DND-41 (cell line): Measurements from ENCODE around the gene MAP1LC3B.

Experiments
- ATAC-seq: fragments of 200-7000 bp; cut with Tn5 transposase; 3 replicates; pipeline ENCODE4 v1.9.1; 2021; ENCODE audit warnings: low read depth; ENCODE audit not compliant: insufficient read depth
- DNase-seq: peaks from one replicate; pipeline ENCODE4 v3.0.0-alpha.2; 2020
- H2AFZ ChIP-seq: 2 replicates; pipeline ENCODE4 v1.6.0; 2012; ENCODE audit warnings: low read depth, low read length
- H3K27ac ChIP-seq: 2 replicates; pipeline ENCODE4 v1.5.1; 2012; ENCODE audit warnings: low read length, inconsistent platforms
- H3K27me3 ChIP-seq: fragments of 200-600 bp; sonication (generic); 2 replicates; pipeline ENCODE4 v1.6.0; 2012; ENCODE audit warnings: low read length, mild to moderate bottlenecking, inconsistent platforms; ENCODE audit not compliant: insufficient read depth, poor library complexity
- H3K36me3 ChIP-seq: 2 replicates; pipeline ENCODE4 v1.5.1; 2012; ENCODE audit warnings: low read length, inconsistent platforms; ENCODE audit not compliant: insufficient read depth
- H3K4me1 ChIP-seq: 2 replicates; pipeline ENCODE4 v1.5.1; 2012; ENCODE audit warnings: mild to moderate bottlenecking, low read length; ENCODE audit not compliant: insufficient read depth
- H3K4me2 ChIP-seq: 2 replicates; pipeline ENCODE4 v1.6.0; 2012; ENCODE audit warnings: mild to moderate bottlenecking, moderate library complexity, low read length, inconsistent platforms; ENCODE audit not compliant: insufficient read depth
- H3K4me3 ChIP-seq, 2 experiments: fragments of 200-600 bp in 1 of 2; shearing (Covaris generic) in 1 of 2; 2 replicates each; pipeline ENCODE4 v1.5.1; 2012 to 2016; ENCODE audit warnings: inconsistent platforms in 2 of 2, low read length in 2 of 2, mild to moderate bottlenecking in 2 of 2, low read depth in 1 of 2, moderate library complexity in 1 of 2
- H3K79me2 ChIP-seq: 2 replicates; pipeline ENCODE4 v1.6.0; 2012; ENCODE audit warnings: low read length, inconsistent platforms; ENCODE audit not compliant: insufficient read depth
- H3K9ac ChIP-seq: 2 replicates; pipeline ENCODE4 v1.6.0; 2012; ENCODE audit warnings: low read depth, mild to moderate bottlenecking, inconsistent platforms, low read length, moderate library complexity
- H3K9me3 ChIP-seq: 2 replicates; pipeline ENCODE4 v1.5.1; 2012; ENCODE audit warnings: low read length, moderate library complexity, mild to moderate bottlenecking, inconsistent platforms; ENCODE audit not compliant: insufficient read depth, severe bottlenecking
- H4K20me1 ChIP-seq: 2 replicates; pipeline ENCODE4 v1.6.0; 2012; ENCODE audit warnings: low read length; ENCODE audit not compliant: insufficient read depth
- CTCF ChIP-seq: IDR thresholded peaks from 2 replicates; pipeline ENCODE4 v1.5.1; 2012; ENCODE audit warnings: borderline replicate concordance, low read length, moderate library complexity, mild to moderate bottlenecking; ENCODE audit not compliant: poor library complexity, severe bottlenecking; ENCODE audit errors: extremely low read depth
- EZH2 ChIP-seq: IDR thresholded peaks from 3 replicates; pipeline ENCODE4 v1.6.1; 2012; ENCODE audit warnings: borderline replicate concordance, low read depth, mild to moderate bottlenecking, moderate library complexity, low read length, inconsistent platforms; ENCODE audit not compliant: severe bottlenecking

Gene MAP1LC3B

GRCh38 chr16:87391950-87392820 is at the start of gene MAP1LC3B:
MAP1LC3B (plus strand) TSS chr16:87392336; CDS start chr16:87392428, 92 bp downstream.
- peak within 1 kb of the TSS; percentile 73 for H2AFZ ChIP-seq

DNA sequence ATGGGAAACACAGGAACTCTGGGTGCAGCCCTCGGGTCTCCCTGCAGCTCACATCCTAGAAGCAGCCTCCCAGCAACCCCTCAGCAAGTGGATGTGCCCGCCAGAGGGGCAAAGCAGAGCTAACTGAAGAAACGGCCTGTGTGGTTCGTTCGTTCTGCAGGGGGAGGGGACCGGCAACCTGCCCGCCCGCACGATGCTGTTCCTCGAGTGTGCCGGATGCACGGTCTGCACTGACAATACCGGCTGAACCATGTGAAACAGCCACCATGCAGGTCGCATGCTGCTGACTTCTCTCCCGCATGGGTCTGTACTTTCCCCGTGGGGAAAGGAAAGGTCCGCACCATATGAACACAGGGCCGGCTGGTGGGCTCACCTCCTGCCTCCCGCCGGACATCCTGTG is 49.6 kb upstream of the MAP1LC3B start:
- H4K20me1 ChIP-seq = peaks cover 20% of the 10 kb centered on the region; the same call in 1 of the 2 replicates
- H3K4me3 ChIP-seq = no peak overlapping the region

More at GRCh38 chr16:87391950-87392820, at the start of gene MAP1LC3B:
- peak within 1 kb of the TSS; percentile 96 for H3K4me2 ChIP-seq
- H3K36me3 ChIP-seq = peaks cover 5% of the 10 kb centered on the region; the same call in 1 of the 2 replicates
- peak; percentile 81 for ATAC-seq
- no peaks in the 10 kb centered on the region for H3K27me3 ChIP-seq
- peaks cover 60% of the 10 kb centered on the region for H3K4me1 ChIP-seq
- DNase-seq = peak; percentile 97
- peaks cover 29% of the 10 kb centered on the region for H4K20me1 ChIP-seq
- H3K27ac ChIP-seq = peak within 1 kb of the TSS; percentile 96
- H3K9ac ChIP-seq = peak within 1 kb of the TSS; percentile 97
- H3K79me2 ChIP-seq = peaks cover 71% of the 10 kb centered on the region
- no peak for TF ChIP-seq CTCF
- TF ChIP-seq EZH2 = no peak
- H3K4me3 ChIP-seq = peak within 1 kb of the TSS; percentile 61 to 68
- H3K9me3 ChIP-seq = no peaks in the 10 kb centered on the region

GRCh38 chr16:87342978-87343752 is 49.0 kb upstream of the MAP1LC3B start:
- ATAC-seq (no peak), DNase-seq (no peak)
- Histone ChIP-seq H3K27me3 (no peaks in the 10 kb centered on the region), H3K4me3 (no peak overlapping the region), H3K9me3 (no peaks in the 10 kb centered on the region), H3K9ac (no peak overlapping the region), H3K4me1 (peaks cover 33% of the 10 kb centered on the region), H3K36me3 (peaks cover 67% of the 10 kb centered on the region), H3K79me2 (peaks cover 27% of the 10 kb centered on the region), H3K27ac (no peak overlapping the region), H4K20me1 (peaks cover 20% of the 10 kb centered on the region; the same call in 1 of the 2 replicates), H2AFZ (no peak overlapping the region), H3K4me2 (no peak overlapping the region)
- no peak for TF ChIP-seq EZH2
- TF ChIP-seq CTCF = no peak

More for the DNA sequence above, 49.6 kb upstream of the MAP1LC3B start:
- Histone ChIP-seq H3K9me3 (no peaks in the 10 kb centered on the region), H3K4me2 (no peak overlapping the region), H3K79me2 (peaks cover 20% of the 10 kb centered on the region), H3K4me1 (peaks cover 27% of the 10 kb centered on the region), H3K36me3 (peaks cover 60% of the 10 kb centered on the region), H3K27ac (no peak overlapping the region), H3K9ac (no peak overlapping the region), H3K27me3 (no peaks in the 10 kb centered on the region), H2AFZ (no peak overlapping the region)
- ATAC-seq = no peak
- TF ChIP-seq EZH2 = no peak
- no peak for TF ChIP-seq CTCF
- DNase-seq = no peak
